Left lobe of liver (tissue), 2 donors: ENCODE measurements around the gene AP5S1. TPM values are rescaled to one million over a fixed set of nuclear protein-coding genes. Genes with fewer than 3 reads are reported as not detected.

ENCODE experiments used
- ATAC-seq: fragments of 200-7000 bp; cut with Tn5 transposase; one replicate; pipeline ENCODE4 v1.9.1; 2020; ENCODE audit warnings: mild to moderate bottlenecking, moderate library complexity
- DNase-seq: peaks from one replicate; pipeline ENCODE4 v3.0.0-alpha.2; 2020; ENCODE audit warnings: low spot score
- total RNA-seq: library from RNA; stranded (reverse); gene quantifications from one replicate; pipeline ENCODE4 v1.2.1, GENCODE V29; 2021
- donor health status: DM: no; HTN: no; CAD: no; lungs with moderate emphysema.
- donor health status: DM: no; HTN: yes; CAD: no.

Gene AP5S1, protein sequence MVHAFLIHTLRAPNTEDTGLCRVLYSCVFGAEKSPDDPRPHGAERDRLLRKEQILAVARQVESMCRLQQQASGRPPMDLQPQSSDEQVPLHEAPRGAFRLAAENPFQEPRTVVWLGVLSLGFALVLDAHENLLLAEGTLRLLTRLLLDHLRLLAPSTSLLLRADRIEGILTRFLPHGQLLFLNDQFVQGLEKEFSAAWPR
- 9.7 TPM for total RNA-seq

- peak; percentile 98 for DNase-seq
- ATAC-seq, result peak; percentile 87
Observed at GRCh38 chr20:3820048-3820900, at the start of gene AP5S1. AP5S1 (plus strand) TSS chr20:3820547; CDS start chr20:3822118, 1,571 bp downstream.

GRCh38 chr20:3771552-3772058, 48.7 kb upstream of the AP5S1 start:
- ATAC-seq (no peak), DNase-seq (no peak)

DNA sequence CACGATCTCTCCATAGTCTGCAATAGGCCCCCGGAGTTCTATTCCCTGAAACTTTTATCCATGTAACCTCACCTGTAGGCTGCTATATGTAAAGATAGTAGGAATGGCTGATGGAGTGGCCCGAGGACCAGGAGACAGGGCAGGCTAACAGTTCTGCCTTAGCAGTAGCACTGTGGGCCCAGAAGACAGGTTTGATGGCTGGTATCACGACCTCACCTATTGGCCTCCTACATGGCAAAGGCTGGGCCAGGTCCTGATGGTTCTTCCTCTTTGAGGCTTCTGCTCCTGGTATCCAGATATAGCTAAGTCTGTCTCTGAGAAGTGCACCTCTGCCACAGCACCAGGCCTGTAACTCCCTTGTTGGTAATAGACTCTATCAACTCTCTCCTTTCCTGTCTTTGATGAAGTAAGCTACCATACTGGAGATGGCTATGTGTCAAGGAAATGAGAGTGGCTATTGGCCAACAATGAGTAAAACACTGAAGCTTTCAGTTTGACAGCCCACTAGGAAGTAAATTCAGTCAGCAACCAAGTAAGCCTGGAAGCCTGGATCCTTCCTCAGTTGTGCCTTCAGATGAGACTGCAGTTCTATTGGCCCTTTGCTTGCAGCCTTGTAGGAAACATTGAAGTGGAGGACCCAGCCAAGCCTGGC, 44.8 kb upstream of the AP5S1 start:
- ATAC-seq (no peak), DNase-seq (no peak)

- ATAC-seq, result no peak
- no peak for DNase-seq
Observed at GRCh38 chr20:3777381-3777715, 43.0 kb upstream of the AP5S1 start.

- ATAC-seq (peak; percentile 46), DNase-seq (no peak)
Observed at GRCh38 chr20:3777716-3778629, 42.4 kb upstream of the AP5S1 start.

- no peak for ATAC-seq
- no peak for DNase-seq
Observed at GRCh38 chr20:3778976-3779375, 41.4 kb upstream of the AP5S1 start.

DNA sequence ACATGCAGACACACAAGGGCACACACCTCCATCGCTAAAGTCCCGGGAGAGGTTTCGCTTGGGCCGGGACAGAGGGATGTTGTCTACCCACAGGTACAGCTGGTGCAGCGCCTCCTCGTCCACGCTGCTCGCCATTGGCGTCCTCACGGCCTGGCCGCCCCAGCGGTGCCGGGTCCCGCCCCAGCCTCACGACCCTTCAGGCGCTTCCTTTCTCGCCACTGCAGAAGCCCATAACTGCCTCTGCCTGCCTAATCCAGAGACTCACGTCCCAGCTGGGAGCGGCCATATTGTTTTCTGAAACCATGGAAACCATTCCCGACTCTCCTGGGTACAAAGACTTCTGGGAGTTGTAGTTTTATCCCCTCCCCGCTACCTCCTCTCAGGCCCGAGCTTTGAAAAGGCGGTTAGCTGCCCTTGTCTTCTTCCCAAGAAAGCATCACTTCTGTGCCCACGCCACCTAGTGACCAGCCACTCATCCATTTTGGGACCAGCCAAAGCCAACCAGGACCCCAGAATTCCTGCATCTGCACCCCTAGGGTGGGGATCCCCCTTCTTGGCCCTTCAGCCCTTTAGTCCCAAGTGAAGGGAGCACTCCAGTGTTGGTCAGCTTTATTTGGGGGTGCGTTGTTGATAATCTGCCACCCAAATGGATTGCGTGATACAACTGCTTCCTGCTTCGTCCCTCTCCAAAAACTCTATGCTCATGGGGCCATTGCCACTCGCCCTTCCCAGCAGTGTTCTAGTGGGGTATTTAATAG, 39.0 kb upstream of the AP5S1 start, which contains the start of gene SPEF1:
SPEF1 (minus strand) TSS at position 296 of the 758 bp plus-strand sequence; CDS start at position 135, 161 bp downstream.
- ATAC-seq, result peak; percentile 90
- DNase-seq, result peak; percentile 85

DNA sequence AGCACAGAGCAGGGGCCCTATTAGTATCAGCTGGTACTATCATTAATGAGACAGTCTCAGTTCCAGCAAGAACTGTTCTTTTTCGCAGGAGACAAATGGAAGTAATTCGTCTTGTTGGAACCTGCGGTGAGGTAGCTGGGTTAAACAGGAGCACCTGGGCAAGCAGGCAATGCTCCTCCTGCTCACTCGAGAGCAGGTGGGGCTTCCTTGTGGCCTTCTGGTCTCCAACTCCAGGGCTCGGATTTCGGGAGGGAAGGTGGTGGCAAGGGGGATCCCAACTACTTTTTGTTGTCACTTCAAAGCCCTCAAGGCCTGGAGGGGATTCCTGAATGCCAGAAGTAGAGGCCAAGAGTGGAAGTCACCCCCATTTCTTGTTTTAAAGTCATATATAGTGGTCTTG, 37.8 kb upstream of the AP5S1 start:
- no peak for DNase-seq
- ATAC-seq, result no peak

GRCh38 chr20:3783068-3783489, 37.3 kb upstream of the AP5S1 start:
- ATAC-seq, result no peak
- no peak for DNase-seq

- ATAC-seq (no peak), DNase-seq (no peak)
Observed at GRCh38 chr20:3783511-3784195, 36.7 kb upstream of the AP5S1 start.

GRCh38 chr20:3784216-3784853, 36.0 kb upstream of the AP5S1 start:
- DNase-seq, result no peak

DNA sequence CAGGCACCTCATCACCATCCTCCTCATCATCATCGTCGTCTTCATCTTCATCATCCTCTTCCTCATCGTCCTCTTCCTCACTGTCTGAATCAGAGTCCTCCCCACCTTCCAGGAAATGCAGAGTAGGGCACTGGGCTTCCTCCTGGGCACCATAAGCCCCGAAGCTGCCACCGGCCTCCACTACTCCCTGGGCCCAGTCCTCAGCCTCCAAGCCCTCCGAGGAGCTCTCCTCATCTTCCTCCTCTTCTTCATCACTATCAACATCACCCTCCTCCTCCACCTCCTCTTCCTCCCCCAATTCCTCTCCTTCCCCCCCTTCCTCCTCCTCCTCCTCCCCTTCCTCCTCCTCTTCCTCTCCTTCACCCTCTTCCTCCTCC, 35.5 kb upstream of the AP5S1 start:
- ATAC-seq (no peak), DNase-seq (no peak)

More at GRCh38 chr20:3784216-3784853, 36.0 kb upstream of the AP5S1 start:
- ATAC-seq, result no peak

DNA sequence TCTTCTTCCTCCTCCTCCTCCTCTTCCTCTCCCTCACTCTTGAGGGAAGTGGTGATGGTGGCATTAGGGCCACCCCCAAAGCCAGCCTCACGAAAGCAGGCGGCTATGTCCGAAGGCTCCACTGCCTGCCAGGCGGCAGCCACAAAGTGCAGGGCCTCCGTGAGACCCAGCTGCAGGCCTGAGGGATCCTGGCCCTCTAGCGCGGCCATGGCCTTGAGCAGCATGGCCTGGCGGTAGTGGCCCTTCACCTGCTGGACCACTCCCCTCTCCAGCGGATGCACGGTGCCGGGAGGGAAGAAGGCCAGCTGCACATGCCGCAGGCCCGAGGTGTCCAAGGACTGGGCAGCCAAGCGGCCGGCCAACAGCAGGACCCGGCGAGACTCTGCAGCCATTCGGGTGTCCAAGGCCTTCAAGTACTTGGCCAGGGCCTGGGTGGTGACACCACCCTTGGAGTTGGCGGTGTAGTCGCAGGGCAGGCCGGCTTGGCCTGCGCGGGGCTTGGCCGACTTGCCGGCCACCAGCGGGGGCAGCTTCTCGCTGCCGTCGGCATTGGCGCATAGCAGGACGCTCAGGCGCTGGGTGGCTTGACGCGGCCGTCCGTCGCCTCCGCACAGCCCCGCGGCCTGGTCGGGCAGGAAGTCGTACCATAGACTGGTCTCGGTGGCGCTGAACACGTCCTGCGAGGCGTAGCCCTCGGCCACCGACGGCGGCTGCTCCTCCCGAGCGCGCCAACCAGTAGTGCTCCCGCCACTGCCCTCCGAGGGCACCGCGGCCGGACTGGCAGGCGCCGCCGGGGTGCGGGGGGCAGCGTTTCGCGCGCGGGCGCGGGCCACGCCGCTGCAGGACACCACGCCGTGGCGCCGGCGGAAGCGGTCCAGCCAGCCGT, 34.9 kb upstream of the AP5S1 start:
- DNase-seq, result no peak
- no peak for ATAC-seq

GRCh38 chr20:3786126-3786484, 34.2 kb upstream of the AP5S1 start:
- ATAC-seq (no peak), DNase-seq (no peak)

DNA sequence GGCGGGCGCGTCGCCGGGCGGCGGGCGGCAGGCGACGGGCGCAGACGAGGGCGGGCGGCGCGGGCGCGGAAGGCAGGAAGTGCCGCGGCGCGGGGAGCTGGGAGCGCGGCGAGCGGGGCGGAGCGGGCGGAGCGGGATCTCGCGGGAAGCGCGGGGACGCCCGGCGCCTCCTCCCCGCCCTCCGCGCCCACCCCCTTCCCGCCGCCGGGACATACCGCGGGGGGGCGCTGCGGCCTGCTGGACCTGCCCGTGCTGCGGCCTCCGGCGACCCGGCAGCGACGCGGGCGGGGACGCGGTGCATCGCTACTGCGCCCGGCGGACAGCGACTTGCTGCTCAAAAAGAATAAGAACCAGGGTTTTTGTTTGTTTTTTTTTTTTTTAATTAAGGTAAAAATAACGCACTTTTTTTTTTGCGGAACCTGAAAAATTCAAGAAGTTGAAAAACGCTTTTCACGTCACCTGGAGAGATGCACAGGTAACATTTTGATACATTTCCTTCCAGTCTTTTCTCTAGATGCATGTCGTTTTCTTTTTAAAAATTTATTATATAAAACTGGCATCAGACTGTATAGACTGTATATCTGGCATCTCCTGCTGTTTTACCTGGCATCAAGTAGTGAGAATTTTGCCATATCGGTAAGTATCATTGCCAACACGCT, 33.6 kb upstream of the AP5S1 start, which contains the start of gene CENPB:
CENPB (minus strand) TSS at position 76 of the 659 bp plus-strand sequence. CDS start 257 bp downstream, outside the sequence.
- ATAC-seq, result peak; percentile 98
- DNase-seq, result peak; percentile 91

DNA sequence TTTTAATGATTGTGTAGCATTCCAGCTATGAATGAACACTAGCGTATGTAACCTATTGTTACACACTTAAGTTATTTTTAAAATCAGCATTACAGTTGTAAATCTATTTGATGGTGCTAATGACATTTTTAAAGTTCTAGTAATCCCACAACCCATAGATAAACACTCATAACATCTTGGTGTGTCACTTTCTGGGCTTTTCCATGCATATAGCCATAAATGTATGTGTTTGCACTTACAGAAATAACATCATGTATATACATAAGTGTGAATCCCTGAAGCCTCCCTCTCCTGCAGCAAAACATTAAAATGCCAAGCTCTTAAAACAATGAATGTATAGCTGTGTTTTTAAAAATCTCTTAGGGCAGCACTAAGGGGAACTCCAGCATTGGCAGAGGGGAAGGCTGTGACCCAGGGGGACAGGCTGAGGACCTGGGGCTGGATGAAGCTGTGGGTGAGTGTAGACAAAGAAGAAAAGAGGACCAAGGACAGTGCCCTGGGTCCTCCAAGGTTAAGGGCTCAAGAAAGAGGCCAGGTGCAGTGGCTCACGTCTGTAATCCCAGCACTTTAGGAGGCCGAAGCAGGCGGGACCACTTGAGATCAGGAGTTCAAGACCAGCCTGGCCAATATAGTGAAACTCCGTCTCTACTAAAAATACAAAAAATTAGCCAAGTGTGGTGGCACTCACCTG, 32.9 kb upstream of the AP5S1 start:
- ATAC-seq, result no peak
- DNase-seq, result no peak
